Retina (tissue), 1 donor: ENCODE measurements around the gene GABRB1.

ENCODE experiments used
- DNase-seq: peaks from one replicate; pipeline ENCODE4 v3.0.0-alpha.2; 2016

GABRB1 gene

GRCh38 chr4:47406408-47406807, 375.0 kb downstream of the GABRB1 start:
- DNase-seq: no peak

DNA sequence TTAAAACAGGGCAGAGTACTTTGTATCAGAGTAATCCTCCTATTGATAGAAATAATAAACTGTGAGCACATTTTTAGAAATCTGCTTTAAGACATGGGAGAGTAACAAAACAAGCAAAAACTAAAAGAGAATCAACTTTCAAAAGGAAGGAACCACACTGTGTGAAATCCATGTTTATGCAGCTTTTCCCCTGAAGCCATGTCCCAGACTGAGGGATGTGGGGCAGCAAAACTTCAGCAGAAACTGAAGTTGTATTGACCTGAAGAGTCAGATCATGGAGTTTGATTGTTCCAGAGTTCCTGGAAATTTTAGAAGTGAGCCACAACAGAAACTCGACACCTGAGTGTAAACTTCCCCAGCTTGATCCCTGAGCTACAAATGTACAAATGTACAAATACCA, 378.9 kb downstream of the GABRB1 start:
- DNase-seq: no peak

- DNase-seq: no peak
Measured at GRCh38 chr4:47413521-47413920, 382.2 kb downstream of the GABRB1 start.

GRCh38 chr4:47415719-47416118, 384.4 kb downstream of the GABRB1 start:
- no peak for DNase-seq

DNA sequence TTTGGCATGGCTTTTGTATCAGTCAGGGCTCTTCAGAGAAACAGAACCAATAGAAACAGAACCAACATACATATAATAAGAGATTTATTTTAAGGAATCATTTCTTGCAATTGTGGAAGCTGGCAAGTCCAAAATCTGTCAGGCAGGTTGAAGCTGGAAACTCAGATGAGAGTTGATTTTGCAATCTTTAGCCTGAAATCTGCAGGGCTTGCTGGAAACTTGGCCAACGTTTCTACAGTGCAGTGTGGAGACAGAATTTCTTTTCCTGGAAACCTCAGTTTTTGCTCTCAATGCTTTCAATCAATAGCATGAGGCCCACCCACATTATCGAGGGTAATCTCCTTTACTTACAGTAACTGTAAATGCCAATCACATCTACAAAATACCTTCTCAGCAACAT, 386.8 kb downstream of the GABRB1 start:
- no peak for DNase-seq

- DNase-seq: no peak
Measured at GRCh38 chr4:47419296-47419695, 387.9 kb downstream of the GABRB1 start.

DNA sequence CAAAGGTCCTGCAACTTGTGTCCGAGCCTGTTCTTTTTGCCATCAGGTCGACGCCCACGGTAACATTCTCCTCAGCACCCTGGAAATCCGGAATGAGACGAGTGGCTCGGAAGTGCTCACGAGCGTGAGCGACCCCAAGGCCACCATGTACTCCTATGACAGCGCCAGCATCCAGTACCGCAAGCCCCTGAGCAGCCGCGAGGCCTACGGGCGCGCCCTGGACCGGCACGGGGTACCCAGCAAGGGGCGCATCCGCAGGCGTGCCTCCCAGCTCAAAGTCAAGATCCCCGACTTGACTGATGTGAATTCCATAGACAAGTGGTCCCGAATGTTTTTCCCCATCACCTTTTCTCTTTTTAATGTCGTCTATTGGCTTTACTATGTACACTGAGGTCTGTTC, 394.3 kb downstream of the GABRB1 start:
- DNase-seq: no peak

DNA sequence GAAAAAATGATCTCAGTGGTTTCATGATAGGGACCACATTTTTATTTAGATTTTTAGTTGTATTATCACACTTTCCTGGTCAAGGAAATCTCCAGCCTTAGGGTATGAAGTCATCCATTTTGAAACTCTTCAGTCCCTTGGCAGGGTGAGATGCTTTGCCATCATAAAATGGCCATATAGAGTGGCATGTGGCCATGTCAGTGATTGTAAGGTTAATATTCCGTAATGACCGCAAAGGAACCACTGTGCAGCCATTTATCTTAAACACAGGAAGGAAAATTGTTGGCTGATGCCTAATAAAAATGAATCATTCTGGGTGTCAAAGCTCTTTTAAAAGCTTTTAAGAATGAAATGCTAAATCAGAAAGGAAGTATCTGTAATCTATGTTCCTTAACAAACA, 396.6 kb downstream of the GABRB1 start:
- DNase-seq: no peak

DNA sequence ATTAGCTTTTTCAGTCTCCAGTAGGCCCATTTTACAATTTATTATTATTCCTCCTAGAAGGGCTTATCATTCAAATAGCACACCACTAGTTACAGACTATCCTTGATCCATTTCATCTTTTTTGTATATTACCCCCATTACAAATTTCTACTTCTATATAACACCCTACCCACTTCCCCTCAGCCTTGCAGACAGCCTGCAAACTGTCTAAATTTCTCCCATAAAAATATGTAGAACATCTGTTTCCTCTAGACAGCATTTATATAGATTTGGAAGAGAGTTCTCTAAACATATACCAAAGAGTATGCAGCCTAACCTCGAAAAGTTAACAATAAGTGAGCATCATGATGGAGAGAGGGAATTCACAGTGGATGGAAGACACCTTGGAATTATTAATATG, 401.4 kb downstream of the GABRB1 start:
- DNase-seq: no peak

GRCh38 chr4:47434931-47435330, 403.6 kb downstream of the GABRB1 start:
- DNase-seq: no peak

DNA sequence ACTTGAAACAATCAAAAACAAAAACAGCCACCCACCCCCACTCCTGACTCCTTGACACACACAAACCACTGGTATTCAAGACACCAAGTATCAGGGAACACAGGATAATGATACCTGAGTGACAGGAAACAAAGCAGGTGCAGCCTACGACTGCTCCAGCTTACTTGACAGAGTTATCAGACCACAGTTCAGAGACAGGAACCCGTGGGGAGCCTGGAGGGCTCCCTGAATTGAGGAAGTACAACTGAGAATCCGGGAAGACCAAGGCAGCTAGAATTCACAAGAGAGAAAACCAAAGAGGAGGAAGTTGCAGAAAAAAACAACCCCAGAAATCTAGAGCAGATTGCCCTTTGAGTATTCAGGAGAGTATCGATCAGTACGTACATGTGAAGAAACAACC, 411.6 kb downstream of the GABRB1 start:
- no peak for DNase-seq

DNA sequence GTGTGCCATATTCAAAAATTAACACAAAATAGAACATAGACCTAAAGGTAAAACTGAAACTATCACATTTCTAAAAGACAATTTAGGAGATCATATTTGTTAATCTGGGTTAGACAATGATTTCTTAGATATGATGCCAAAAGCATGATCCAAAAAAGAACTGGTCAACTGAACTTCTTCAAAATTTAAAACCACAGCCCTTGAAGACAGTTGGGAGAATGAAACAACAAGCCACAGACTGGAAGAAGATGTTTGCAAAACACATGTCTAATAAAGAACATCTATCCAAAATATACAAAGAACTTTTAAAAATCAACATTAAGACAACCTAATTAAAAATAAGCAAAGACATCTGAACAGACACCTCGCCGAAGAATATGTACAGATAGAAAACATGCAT, 412.7 kb downstream of the GABRB1 start:
- DNase-seq: no peak

GRCh38 chr4:47451657-47452056, 420.3 kb downstream of the GABRB1 start:
- no peak for DNase-seq

- no peak for DNase-seq
Measured at GRCh38 chr4:47462799-47463234, 431.4 kb downstream of the GABRB1 start.

GRCh38 chr4:47463235-47463956, 432.0 kb downstream of the GABRB1 start, which contains the start of gene COMMD8:
Gene COMMD8 (minus strand): TSS chr4:47463702. CDS start chr4:47463651, 51 bp downstream.
- DNase-seq: peak; percentile 96

DNA sequence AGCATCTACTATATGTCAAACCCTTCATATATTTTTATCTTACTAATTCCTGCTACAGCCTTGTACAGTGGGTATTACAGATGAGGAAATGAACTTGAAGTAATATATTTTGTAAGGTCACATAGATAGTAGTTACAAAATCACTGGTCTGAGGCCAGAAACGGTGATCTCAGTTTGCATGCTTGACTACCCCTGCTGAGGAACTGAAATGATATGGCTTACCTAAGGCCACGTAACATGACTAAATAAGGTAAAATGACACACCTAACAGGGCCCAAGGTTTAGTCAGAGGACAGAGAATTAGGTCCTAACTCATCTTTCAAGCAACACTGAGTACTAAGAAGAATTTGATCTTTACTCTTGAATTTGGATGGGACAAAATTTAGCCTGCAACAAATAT, 433.6 kb downstream of the GABRB1 start:
- no peak for DNase-seq

GRCh38 chr4:47466056-47466785, 434.9 kb downstream of the GABRB1 start:
- no peak for DNase-seq

- no peak for DNase-seq
Measured at GRCh38 chr4:47468706-47469365, 437.5 kb downstream of the GABRB1 start.

GRCh38 chr4:47469951-47470350, 438.6 kb downstream of the GABRB1 start:
- DNase-seq: no peak

GRCh38 chr4:47471064-47471463, 439.7 kb downstream of the GABRB1 start:
- DNase-seq: no peak

DNA sequence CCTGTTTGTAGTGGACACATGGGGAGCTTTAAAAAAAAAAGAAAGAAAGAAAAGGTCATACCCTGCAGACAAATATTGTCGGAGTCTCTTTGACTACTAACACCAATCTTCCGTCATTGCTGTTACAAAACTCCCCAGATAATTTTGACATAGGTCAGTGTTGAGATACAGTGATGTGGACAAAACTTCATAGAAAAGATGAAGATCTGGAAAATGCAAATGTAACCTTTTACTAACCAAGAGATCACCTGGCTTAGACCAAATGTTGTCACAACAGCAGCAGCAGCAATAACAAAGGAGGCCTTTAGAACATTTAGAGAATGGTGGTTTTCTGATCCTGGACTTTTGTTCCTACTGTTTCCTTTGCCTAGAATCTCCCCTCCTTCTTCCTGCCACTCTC, 440.2 kb downstream of the GABRB1 start:
- no peak for DNase-seq

DNA sequence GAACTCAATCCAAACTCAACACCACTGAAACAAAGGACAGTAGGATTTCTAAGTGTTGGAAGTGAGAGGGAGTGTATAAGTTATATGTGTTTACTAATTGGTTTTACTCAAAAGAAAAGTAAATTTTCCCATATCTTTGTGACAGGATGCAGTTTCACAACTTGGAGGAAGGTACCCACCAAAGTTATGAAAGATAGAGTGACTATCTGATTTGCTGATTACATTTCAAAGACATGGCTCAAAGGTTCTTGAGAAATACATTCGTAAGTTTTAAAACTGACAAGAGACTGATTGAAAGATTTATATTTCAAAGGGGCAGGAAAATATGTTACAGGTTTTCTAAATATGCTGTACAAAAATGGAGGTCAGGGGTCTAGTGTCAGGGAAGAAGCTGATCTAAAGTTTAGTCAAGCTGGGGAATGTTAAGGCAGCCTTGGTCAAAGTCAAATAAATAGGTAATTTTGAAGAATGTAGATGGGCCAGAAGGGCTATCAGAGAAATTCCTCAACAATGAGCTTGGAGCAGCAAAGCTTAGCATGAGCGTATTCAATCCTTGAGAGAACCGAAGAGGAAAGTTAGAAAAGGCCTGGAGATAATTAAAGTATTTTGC, 441.9 kb downstream of the GABRB1 start:
- no peak for DNase-seq

- no peak for DNase-seq
Measured at GRCh38 chr4:47474799-47475198, 443.4 kb downstream of the GABRB1 start.
